Pancreas (tissue), 10 donors: Measurements from ENCODE around the gene MMS19. TPM values are rescaled to one million over a fixed set of nuclear protein-coding genes. Genes with fewer than 3 reads are reported as not detected.
A peak's percentile ranks its signal among the peaks of the same experiment; 100 is the strongest.

Experiments used
- ATAC-seq, 4 donors: fragments of 200-7000 bp; cut with Tn5 transposase; one replicate each; pipeline versions ENCODE4 v1.8.0 to v1.9.1; 2020; ENCODE audit warnings: mild to moderate bottlenecking in 4 of 4, moderate library complexity in 4 of 4
- DNase-seq, 6 donors: peaks; one replicate each; pipeline ENCODE4 v3.0.0-alpha.2; 2020
- FAIRE-seq: peaks from 2 replicates; lab custom pipeline; 2012; peaks lifted over from hg19 to GRCh38; lab: Jason Lieb, UNC
- H3K27ac ChIP-seq, 4 donors: fragments of 200-600 bp; sonication (generic); 1 replicate in 3 of 4; 2 replicates in 1 of 4; pipeline versions ENCODE4 v1.5.0 to v1.8.0; 2020
- H3K27me3 ChIP-seq, 4 donors: fragments of 200-600 bp; one replicate each; pipeline ENCODE4 v1.8.0; 2021
- H3K36me3 ChIP-seq, 3 donors: fragments of 200-600 bp; sonication (generic) in 1 of 3; one replicate each; pipeline versions ENCODE4 v1.5.0 to v1.8.0; 2020 to 2021
- H3K4me1 ChIP-seq, 3 donors: fragments of 200-600 bp; one replicate each; pipeline ENCODE4 v1.8.0; 2021
- H3K4me3 ChIP-seq, 4 donors: fragments of 200-600 bp; sonication (generic) in 2 of 4; one replicate each; pipeline versions ENCODE4 v1.5.0 to v1.8.0; 2020 to 2021
- H3K9me3 ChIP-seq, 4 donors: fragments of 200-600 bp; one replicate each; pipeline ENCODE4 v1.8.0; 2021
- WGBS, 2 donors: extraction: QIAGEN DNeasy Blood & Tissue Kit; methylation state at CpG; one replicate each; pipeline ENCODE4 v1.1.7; 2013; 5-methylcytosine and 5-hydroxymethylcytosine counted together
- intact Hi-C, 3 donors: fragments of 100-400 bp; cut with DNase I; formaldehyde crosslinking; loops; one replicate each; pipeline versions ENCODE4 v1.11.1 to v1.14.2; 2022
- polyA plus RNA-seq, 2 donors: library from polyadenylated mRNA; stranded (reverse); fragments of 200-250 nt; gene quantifications; one replicate each; pipeline ENCODE4 v1.2.3, GENCODE V29; 2013
- total RNA-seq, 6 donors: library from RNA; stranded (reverse); fragmentation: NEBNext Ultra II Directional in 4 of 6; extraction: Animal tissue kit (Norgen Biotek cat#: 25700) in 4 of 6; gene quantifications; one replicate each; pipeline versions ENCODE4 v1.2.1 to v1.2.4, GENCODE V29; 2021 to 2023
- TF ChIP-seq, protein P1 (sequence below), 4 donors: fragments of 200-600 bp; sonication (generic) in 3 of 4; IDR thresholded peaks; one replicate each; pipeline versions ENCODE4 v1.5.0 to v1.8.0; 2021; ENCODE audit warnings: antibody characterized with exemption in 4 of 4
- donor health status: healthy with polysubstance abuse.
- donor health status: DM: no; HTN: no; CAD: no; lungs with moderate emphysema.
- donor health status: DM: no; HTN: no; CAD: no.
- donor health status: control.
- donor health status: control.
- donor health status: Bipolar disorder and iron deficiency.
- donor health status: DM: yes; HTN: yes; CAD: no.
- donor health status: DM: no; HTN: no; CAD: no.
- donor health status: DM: no; HTN: no; CAD: no.
- donor health status: DM: yes; HTN: yes; CAD: no.

The MMS19 gene
- total and polyA plus RNA-seq, 8 donors: 18.0 to 65.7 (median 24.6) TPM

DNA sequence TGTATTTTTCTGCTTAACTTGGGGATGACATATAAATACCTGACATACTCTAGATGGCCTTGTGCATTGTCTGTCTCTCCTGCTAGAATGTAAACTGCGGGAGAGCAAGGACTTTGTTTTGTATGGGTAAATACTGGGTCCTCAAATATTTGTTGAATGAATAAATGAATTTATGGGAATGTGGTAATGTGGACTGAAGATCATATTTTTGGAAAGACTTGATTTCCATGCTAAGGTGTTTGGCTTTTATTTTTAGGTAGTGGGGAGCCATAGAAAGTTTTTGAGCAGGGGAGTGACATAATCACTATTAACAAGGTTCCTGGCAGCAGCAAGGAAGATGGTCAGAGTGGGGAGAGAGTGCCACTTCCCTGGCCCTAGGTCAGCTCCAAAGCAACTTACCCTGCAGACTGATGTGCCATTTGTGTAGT lies 27.5 kb upstream of the MMS19 start:
- Histone ChIP-seq H3K9me3 (no peaks in the 10 kb centered on the region), H3K27ac (no peak overlapping the region), H3K27me3 (no peaks in the 10 kb centered on the region), H3K36me3 (no peaks in the 10 kb centered on the region), H3K4me1 (no peaks in the 10 kb centered on the region), H3K4me3 (no peak overlapping the region)
- WGBS, 2 donors: 70 to 72% methylated on average over 1 of the region's 1 CpG
- DNase-seq: no peak
- no peak for FAIRE-seq
- TF ChIP-seq, protein P1, sequence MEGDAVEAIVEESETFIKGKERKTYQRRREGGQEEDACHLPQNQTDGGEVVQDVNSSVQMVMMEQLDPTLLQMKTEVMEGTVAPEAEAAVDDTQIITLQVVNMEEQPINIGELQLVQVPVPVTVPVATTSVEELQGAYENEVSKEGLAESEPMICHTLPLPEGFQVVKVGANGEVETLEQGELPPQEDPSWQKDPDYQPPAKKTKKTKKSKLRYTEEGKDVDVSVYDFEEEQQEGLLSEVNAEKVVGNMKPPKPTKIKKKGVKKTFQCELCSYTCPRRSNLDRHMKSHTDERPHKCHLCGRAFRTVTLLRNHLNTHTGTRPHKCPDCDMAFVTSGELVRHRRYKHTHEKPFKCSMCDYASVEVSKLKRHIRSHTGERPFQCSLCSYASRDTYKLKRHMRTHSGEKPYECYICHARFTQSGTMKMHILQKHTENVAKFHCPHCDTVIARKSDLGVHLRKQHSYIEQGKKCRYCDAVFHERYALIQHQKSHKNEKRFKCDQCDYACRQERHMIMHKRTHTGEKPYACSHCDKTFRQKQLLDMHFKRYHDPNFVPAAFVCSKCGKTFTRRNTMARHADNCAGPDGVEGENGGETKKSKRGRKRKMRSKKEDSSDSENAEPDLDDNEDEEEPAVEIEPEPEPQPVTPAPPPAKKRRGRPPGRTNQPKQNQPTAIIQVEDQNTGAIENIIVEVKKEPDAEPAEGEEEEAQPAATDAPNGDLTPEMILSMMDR (IDR thresholded peaks at IDR 0.05): no peak
- intact Hi-C loops: no loop called here
- no peak for ATAC-seq

DNA sequence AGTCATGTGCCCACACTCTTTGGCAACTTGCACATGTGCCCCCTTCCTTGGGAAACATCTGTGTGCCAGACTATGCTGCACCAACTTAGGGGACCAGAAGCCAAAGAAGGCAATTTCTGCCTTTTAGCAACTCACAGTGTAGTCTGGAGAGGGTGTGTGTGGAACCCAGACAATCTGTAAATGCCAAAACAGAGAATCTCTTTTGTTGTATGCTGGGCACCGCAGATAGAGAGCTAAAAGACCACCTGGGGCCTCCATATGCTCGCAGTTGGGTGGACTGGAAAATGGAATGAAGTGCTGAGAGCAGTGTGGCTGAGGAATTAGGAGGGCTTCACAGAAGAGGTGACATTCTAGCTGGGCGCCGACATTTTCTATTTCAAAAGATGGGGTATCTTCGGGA lies 26.9 kb upstream of the MMS19 start:
- DNase-seq (no peak), ATAC-seq (no peak), FAIRE-seq (no peak)
- Histone ChIP-seq H3K36me3 (no peaks in the 10 kb centered on the region), H3K27ac (no peak overlapping the region), H3K4me3 (no peak overlapping the region), H3K27me3 (no peaks in the 10 kb centered on the region), H3K9me3 (no peaks in the 10 kb centered on the region), H3K4me1 (no peaks in the 10 kb centered on the region)
- intact Hi-C loops: no loop called here
- WGBS, 2 donors: 89 to 94% methylated on average over 5 of the region's 5 CpGs
- TF ChIP-seq, protein P1 (IDR thresholded peaks at IDR 0.05): no peak

DNA sequence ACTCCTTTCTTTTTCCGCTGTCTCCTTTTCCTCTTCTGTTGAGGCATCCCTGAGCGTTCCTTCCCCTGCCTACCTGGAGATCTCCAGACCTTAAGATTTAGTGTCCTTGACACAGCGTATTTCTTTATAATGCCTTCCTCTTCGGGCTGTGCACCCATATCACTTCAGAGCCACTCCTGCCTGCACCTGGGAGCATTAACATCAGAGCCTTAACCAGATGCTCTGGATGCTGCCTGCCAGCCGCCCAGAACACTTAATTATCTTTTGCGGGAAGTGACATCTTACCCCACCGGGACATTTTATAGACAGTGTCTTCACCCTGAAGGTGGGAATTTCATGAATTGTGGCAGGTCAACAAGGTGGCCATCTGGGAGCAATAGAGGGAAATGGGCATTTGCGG lies 24.7 kb upstream of the MMS19 start:
- Histone ChIP-seq H3K27ac (no peak overlapping the region), H3K27me3 (no peaks in the 10 kb centered on the region), H3K4me1 (no peaks in the 10 kb centered on the region), H3K4me3 (no peak overlapping the region), H3K9me3 (no peaks in the 10 kb centered on the region), H3K36me3 (no peaks in the 10 kb centered on the region)
- DNase-seq (no peak), ATAC-seq (no peak), FAIRE-seq (no peak)
- TF ChIP-seq, protein P1 (IDR thresholded peaks at IDR 0.05): no peak
- 90 to 92% methylated on average over 8 of the region's 8 CpGs for WGBS, 2 donors
- intact Hi-C loops: no loop called here

DNA sequence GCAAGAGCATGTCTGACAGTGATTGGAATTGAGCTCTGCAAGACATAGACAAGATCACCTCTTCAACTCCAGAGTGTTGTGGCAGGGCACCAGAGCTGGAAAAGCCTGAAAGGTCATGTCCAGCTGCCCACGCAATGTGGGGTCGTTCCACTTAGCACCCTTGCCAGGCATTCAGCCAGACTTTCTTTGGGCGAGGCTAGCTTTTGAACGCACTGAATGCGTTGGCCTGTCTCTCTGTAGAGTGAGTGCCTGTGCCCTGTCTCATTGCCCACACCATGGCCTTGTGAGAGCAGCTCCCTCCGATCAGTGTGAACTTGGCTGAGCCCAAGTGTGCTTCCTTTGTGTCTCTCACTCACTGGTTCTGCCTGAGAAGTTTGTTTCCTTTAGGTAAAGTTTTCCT lies 23.8 kb upstream of the MMS19 start:
- Histone ChIP-seq H3K36me3 (no peaks in the 10 kb centered on the region), H3K27ac (no peak overlapping the region), H3K4me1 (no peaks in the 10 kb centered on the region), H3K27me3 (no peaks in the 10 kb centered on the region), H3K9me3 (no peaks in the 10 kb centered on the region), H3K4me3 (no peak overlapping the region)
- no peak for FAIRE-seq
- no peak for ATAC-seq
- TF ChIP-seq, protein P1 (IDR thresholded peaks at IDR 0.05): no peak
- intact Hi-C loops: no loop called here
- DNase-seq: no peak
- 76 to 77% methylated on average over 6 of the region's 6 CpGs for WGBS, 2 donors

DNA sequence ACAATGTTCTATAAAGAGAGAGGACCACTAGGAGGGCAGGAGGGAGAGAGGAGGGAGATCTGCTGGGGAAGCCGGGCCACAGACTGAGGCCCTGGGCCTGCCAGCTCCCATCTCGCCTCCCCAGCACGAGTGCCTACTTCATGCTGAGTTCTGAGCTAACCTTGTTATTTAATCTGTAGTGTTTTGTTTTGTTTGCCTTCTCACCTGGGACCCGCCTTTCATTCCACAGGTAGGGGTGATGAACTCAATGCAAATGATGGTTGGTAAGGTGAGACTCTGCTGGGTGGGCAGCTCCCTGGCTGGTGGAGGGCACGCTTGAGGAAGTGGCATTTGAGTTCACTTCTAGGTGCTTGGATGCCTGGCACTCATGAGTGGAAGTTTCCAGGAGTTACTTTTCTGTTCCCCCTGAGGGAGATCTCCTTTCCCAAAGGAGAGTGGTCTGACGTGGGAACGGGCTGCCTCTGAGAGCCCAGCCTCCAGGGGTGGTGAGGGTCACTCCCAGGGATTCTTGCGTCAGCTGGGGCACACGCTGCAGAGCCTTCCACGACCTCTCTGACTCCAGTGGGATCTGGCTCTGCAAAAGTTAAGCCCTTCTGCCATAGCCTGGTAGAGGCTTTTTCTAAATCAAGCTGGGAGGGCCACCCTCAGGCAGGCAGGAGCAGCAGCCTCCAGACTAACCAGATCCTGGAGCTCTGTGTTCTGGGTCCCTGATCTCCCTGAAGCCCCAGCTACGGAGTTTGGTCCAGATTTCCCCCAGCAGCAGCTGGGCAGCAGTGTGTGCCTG lies 22.9 kb upstream of the MMS19 start:
- 78 to 85% methylated on average over 11 of the region's 11 CpGs for WGBS, 2 donors
- TF ChIP-seq, protein P1 (IDR thresholded peaks at IDR 0.05): no peak
- H3K4me3 ChIP-seq: no peak overlapping the region
- intact Hi-C loops: no loop called here
- no peaks in the 10 kb centered on the region for H3K36me3 ChIP-seq
- no peak overlapping the region for H3K27ac ChIP-seq
- H3K4me1 ChIP-seq: no peaks in the 10 kb centered on the region
- ATAC-seq: peak in 2 of 4 donors; percentile 22 to 24
- no peak for FAIRE-seq
- H3K9me3 ChIP-seq: no peaks in the 10 kb centered on the region
- DNase-seq: peak in 1 of 6 donors; percentile 33
- H3K27me3 ChIP-seq: no peaks in the 10 kb centered on the region
